ENCODE results near the gene HBQ1.
"Not testable (repeated sequence)": the region's sequence is repeated elsewhere in the genome, so short reads cannot be mapped to it uniquely, and the experiment has no call there.

HBQ1 gene

GRCh38 chr16:160691-161190 lies 19.5 kb upstream of the HBQ1 start:
- no peak for DNase-seq (ENCODE audit: low read depth in 2 of 2)

GRCh38 chr16:162271-162991 lies 17.8 kb upstream of the HBQ1 start:
- no peak for DNase-seq (ENCODE audit: low read depth in 2 of 2)

DNA sequence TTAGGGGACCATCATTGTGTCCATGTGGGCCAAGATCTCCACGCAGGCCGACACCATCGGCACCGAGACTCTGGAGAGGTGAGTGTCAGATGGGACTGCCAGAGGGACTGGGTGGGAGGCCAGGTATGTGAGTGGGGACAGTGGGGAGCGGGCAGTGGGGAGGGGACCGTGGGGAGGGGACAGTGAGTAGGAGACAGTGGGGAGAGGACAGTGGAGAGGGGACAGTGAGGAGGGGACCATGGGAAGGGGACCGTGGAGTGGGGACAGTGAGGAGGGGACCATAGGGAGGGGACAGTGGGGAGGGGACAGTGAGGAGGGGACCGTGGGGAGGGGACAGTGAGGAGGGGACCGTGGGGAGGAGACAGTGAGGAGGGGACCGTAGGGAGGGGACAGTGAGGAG lies 17.1 kb upstream of the HBQ1 start:
- not testable (repeated sequence) for DNase-seq (ENCODE audit: low read depth in 2 of 2)

- not testable (repeated sequence) for DNase-seq (ENCODE audit: low read depth in 2 of 2)
Observed at GRCh38 chr16:163696-164095, 16.6 kb upstream of the HBQ1 start.

DNA sequence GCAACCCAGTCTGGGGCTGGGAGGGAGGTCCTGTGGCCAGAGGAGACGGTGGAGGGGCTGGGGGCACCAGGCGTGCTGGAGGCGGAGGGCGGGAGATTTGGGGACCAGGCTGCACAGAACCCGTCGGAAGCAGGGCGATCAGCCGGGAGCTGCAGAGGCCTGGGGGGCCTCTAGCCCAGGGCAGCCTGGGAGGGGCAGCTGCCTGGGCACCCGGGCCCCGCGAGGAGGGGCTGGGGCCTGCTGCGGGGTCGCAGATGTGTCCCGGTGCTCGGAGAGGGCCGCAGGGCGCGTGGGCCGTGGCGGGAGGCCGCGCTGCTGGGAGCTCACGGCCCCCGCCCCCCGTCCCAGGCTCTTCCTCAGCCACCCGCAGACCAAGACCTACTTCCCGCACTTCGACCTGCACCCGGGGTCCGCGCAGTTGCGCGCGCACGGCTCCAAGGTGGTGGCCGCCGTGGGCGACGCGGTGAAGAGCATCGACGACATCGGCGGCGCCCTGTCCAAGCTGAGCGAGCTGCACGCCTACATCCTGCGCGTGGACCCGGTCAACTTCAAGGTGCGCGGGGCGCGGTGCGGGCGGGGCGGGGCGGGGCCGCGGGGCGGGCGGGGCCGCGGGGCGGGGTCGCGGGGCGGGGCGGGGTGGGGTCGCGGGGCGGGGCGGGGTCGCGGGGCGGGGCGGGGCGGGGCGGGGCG lies 16.0 kb upstream of the HBQ1 start:
- not testable (repeated sequence) for DNase-seq (ENCODE audit: low read depth in 2 of 2)

- no peak for DNase-seq (ENCODE audit: low read depth in 2 of 2)
Observed at GRCh38 chr16:164827-165538, 15.3 kb upstream of the HBQ1 start.

DNA sequence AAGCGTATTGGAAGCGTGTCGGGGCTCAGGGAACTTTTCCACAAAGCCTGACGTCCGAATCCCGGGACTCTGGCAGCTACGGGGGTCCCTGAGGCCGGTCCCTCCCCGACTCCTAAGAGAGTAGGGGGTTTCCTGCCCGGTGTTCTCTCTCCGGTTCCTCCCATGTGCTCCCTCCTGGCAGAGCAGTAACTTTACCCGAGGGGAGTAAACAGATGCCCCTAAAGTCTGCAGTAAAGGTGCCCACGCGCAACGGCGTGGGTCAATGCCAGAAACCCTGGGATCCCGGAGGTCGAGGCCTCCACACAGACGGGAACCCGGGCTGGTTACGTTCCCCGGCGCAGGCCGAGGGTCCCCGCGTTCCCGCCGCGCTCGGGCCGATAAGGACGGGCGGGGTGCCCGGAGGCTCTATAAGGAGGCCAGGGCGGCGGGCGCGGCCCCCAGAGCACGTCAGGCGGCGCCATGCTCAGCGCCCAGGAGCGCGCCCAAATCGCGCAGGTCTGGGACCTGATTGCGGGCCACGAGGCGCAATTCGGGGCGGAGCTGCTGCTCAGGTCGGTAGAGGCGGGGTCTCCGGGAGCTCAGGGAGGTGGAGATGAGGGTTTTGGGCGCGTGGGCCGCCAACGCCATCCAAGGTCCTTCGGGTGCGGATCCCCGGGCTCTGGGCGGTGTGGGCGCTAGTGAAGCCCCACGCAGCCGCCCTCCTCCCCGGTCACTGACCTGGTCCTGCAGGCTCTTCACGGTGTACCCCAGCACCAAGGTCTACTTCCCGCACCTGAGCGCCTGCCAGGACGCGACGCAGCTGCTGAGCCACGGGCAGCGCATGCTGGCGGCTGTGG lies 14.5 kb upstream of the HBQ1 start, which contains the start of gene HBM:
TSS of gene HBM (plus strand) at position 440 of the 836 bp plus-strand sequence. CDS start at position 460, 20 bp downstream.
- no peak for DNase-seq (ENCODE audit: low read depth in 2 of 2)

GRCh38 chr16:166375-167121 lies 13.7 kb upstream of the HBQ1 start:
- no peak for DNase-seq (ENCODE audit: low read depth in 2 of 2)

DNA sequence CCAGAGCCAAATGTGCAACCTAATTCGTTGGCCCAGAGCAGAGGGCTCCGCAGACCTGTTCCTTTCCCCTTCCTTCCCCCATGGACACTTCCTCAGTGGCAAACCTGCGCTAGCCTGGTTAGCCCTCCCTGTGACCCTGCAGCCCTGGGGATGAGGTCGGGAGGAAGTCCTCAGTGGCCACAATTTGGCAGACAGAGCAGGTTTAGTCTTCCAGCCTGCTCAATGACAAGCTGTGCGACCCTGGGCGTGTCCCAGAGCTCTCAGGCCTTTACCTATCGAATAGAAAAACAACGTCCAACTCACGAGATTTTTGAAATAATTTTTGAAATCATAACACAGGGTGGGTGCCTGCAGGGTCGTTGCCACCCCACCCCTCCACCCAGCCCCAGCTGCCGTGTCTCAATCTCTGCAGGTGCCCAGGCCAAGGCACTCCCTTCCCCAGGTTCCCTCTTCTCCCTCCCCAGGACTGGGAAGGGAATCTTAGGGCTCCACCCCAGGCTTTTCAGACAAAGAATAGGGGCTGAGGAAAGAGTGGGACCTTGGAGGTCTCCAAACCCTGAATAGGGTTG lies 13.1 kb upstream of the HBQ1 start:
- DNase-seq (ENCODE audit: low read depth in 2 of 2) = no peak

DNA sequence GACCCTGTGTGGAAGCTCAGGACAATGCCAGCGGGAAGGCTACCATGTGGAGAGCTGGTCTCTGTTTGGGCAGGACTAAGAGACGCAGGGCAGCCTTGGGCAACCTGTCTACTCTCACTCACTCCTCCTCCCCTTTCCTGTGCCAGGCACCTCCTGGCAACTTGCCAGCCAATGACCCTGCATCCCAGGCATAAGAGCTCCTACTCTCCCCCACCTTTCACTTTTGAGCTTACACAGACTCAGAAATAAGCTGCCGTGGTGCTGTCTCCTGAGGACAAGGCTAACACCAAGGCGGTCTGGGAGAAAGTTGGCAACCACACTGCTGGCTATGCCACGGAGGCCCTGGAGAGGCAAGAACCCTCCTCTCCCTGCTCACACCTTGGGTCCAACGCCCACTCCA lies 11.8 kb upstream of the HBQ1 start:
- DNase-seq (ENCODE audit: low read depth in 2 of 2) = no peak

DNA sequence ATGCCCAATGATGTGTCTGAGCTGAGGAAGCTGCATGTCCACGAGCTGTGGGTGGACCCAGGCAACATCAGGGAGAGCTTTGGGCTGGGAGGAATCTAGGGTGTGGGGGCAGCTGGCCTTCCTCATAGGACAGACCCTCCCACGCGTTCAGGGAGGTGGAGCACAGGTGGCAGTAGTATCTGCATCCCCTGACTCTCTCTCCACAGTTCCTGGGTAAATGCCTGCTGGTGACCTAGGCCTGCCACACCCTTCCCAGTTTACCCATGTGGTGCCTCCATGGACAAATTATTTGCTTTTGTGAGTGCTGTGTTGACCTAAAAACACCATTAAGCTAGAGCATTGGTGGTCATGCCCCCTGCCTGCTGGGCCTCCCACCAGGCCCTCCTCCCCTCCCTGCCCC lies 11.2 kb upstream of the HBQ1 start:
- no peak for DNase-seq (ENCODE audit: low read depth in 2 of 2)

- DNase-seq (ENCODE audit: low read depth in 2 of 2) = not testable (repeated sequence)
Observed at GRCh38 chr16:170088-170507, 10.2 kb upstream of the HBQ1 start.

DNA sequence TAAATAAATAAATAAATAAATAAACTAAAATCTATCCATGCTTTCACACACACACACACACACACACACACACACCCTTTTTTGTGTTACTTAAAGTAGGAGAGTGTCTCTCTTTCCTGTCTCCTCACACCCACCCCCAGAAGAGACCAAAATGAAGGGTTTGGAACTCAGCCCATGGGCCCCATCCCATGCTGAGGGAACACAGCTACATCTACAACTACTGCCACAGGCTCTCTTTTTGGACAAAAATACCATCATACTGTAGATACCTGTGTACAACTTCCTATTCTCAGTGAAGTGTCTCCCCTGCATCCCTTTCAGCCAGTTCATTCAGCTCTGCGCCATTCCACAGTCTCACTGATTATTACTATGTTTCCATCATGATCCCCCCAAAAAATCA lies 9.5 kb upstream of the HBQ1 start:
- no peak for DNase-seq (ENCODE audit: low read depth in 2 of 2)

DNA sequence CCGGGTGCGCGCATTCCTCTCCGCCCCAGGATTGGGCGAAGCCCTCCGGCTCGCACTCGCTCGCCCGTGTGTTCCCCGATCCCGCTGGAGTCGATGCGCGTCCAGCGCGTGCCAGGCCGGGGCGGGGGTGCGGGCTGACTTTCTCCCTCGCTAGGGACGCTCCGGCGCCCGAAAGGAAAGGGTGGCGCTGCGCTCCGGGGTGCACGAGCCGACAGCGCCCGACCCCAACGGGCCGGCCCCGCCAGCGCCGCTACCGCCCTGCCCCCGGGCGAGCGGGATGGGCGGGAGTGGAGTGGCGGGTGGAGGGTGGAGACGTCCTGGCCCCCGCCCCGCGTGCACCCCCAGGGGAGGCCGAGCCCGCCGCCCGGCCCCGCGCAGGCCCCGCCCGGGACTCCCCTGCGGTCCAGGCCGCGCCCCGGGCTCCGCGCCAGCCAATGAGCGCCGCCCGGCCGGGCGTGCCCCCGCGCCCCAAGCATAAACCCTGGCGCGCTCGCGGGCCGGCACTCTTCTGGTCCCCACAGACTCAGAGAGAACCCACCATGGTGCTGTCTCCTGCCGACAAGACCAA lies 7.8 kb upstream of the HBQ1 start, which contains the start of gene HBA2:
TSS of gene HBA2 (plus strand) at position 503 of the 568 bp plus-strand sequence. CDS start at position 540, 37 bp downstream.
- not testable (repeated sequence) for DNase-seq (ENCODE audit: low read depth in 2 of 2)

DNA sequence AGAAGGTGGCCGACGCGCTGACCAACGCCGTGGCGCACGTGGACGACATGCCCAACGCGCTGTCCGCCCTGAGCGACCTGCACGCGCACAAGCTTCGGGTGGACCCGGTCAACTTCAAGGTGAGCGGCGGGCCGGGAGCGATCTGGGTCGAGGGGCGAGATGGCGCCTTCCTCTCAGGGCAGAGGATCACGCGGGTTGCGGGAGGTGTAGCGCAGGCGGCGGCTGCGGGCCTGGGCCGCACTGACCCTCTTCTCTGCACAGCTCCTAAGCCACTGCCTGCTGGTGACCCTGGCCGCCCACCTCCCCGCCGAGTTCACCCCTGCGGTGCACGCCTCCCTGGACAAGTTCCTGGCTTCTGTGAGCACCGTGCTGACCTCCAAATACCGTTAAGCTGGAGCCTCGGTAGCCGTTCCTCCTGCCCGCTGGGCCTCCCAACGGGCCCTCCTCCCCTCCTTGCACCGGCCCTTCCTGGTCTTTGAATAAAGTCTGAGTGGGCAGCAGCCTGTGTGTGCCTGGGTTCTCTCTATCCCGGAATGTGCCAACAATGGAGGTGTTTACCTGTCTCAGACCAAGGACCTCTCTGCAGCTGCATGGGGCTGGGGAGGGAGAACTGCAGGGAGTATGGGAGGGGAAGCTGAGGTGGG lies 6.9 kb upstream of the HBQ1 start:
- DNase-seq (ENCODE audit: low read depth in 2 of 2) = not testable (repeated sequence)

- not testable (repeated sequence) for DNase-seq (ENCODE audit: low read depth in 2 of 2)
Observed at GRCh38 chr16:173928-174769, 6.1 kb upstream of the HBQ1 start.

- no peak for DNase-seq (ENCODE audit: low read depth in 2 of 2)
Observed at GRCh38 chr16:175011-175949, 5.0 kb upstream of the HBQ1 start.

Measured in stimulated activated CD8-positive, alpha-beta memory T cell treated with anti-CD3 and anti-CD28 coated beads, Interleukin-2, amount 100 ng/mL, for 48 hours (primary cell).